HG03439 (cell line): ENCODE measurements around the gene OR4B1.
"Not testable (repeated sequence)": the region's sequence is repeated elsewhere in the genome, so short reads cannot be mapped to it uniquely, and the experiment has no call there.

ENCODE experiments used
- ATAC-seq: cut with Tn5 transposase; IDR thresholded peaks from one replicate; pipeline ENCODE4 v1.9.1; 2021; ENCODE audit warnings: mild to moderate bottlenecking, moderate library complexity; ENCODE audit not compliant: unreplicated experiment

The OR4B1 gene, protein sequence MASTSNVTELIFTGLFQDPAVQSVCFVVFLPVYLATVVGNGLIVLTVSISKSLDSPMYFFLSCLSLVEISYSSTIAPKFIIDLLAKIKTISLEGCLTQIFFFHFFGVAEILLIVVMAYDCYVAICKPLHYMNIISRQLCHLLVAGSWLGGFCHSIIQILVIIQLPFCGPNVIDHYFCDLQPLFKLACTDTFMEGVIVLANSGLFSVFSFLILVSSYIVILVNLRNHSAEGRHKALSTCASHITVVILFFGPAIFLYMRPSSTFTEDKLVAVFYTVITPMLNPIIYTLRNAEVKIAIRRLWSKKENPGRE

DNA sequence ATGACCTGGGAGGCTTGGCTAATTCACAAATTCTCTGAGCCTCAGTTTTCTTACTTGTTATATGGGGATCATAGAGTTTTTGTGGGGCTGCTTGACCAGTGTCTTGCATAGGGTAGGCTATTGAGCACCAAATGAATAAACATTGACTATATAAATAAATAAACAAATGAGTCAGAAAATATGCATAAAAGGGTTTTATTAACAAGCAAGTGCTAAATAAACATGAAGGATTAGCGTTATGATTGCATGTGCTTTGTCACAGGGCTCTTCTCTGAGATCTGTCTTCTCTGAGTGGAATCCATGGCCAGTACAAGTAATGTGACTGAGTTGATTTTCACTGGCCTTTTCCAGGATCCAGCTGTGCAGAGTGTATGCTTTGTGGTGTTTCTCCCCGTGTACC lies at the start of gene OR4B1:
TSS of gene OR4B1 (plus strand) at position 301 of the 400 bp plus-strand sequence. CDS start at position 301, 0 bp downstream.
- ATAC-seq, result no peak

DNA sequence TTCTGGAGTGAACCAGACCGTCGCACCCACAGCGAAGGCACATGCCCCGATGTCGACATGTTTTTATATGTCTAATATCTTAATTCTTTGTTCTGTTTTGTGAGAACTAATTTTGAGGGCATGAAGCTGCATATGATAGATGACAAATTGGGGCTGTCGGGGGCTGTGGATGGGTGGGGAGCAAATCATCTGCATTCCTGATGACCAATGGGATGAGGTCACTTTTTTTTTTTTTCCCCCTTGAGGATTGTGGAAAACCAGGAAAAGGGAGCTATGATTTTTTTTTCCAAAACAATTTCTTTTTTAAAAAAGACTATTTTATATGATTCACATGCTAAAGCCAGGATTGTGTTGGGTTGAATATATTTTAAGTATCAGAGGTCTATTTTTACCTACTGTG lies 49.2 kb upstream of the OR4B1 start:
- ATAC-seq, result no peak

DNA sequence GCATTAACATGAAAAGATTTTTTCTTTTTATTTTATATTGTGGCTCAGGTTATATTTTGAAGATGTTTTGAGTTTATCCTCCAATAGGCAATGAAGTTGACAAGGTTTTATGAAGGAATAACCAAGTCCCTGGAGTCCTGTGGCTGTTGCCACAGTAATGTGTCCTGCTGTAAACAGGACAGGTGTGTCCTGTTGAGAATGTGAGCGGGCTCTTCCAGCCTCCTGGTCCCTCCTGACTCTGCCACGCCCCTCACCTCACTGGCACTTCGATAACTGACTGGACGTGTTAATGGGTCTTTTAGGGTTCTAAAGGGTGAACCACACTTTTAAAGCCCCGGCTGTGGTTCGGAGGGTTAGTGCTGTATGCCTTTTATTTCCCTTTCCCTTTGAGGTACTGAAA lies 47.8 kb upstream of the OR4B1 start:
- ATAC-seq, result no peak

DNA sequence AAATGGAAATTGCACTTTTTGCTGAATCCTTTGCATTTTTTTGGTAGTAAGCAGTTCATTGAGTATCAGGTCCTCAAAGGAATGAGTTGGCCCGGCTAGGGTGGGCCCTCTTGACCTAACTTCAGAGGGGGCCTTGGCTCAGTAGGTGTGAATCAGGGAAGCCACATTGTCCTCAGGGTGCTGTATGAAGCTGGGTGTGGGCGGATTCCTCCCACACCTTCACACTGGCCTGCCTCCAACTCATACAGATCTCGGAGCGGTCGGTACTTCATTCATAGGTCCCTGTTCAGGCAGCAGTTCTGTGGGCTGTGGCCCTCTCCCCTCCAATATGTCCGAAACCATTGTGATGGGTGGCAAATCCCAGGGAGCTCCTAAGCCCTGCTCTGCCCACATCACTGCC lies 47.4 kb upstream of the OR4B1 start:
- no peak for ATAC-seq

DNA sequence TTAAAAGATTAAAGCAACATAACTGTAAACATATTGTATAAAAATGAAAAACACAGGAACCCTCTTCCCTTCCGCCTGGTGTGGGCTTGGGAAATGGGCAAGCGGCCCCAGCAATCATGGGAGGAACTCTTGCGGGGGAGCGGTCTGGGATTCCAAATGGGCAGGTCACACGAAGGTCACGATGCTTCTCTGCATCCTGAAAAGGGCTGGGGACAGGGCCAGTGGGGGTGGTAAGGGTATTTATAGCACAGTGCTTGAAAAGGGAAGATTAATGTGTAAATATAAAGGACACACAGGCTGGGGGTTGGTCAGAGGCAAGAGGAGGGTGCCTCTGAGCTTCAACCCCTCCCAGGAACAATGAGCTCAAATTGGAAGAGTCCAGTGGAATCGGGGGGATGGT lies 46.9 kb upstream of the OR4B1 start:
- ATAC-seq, result no peak

DNA sequence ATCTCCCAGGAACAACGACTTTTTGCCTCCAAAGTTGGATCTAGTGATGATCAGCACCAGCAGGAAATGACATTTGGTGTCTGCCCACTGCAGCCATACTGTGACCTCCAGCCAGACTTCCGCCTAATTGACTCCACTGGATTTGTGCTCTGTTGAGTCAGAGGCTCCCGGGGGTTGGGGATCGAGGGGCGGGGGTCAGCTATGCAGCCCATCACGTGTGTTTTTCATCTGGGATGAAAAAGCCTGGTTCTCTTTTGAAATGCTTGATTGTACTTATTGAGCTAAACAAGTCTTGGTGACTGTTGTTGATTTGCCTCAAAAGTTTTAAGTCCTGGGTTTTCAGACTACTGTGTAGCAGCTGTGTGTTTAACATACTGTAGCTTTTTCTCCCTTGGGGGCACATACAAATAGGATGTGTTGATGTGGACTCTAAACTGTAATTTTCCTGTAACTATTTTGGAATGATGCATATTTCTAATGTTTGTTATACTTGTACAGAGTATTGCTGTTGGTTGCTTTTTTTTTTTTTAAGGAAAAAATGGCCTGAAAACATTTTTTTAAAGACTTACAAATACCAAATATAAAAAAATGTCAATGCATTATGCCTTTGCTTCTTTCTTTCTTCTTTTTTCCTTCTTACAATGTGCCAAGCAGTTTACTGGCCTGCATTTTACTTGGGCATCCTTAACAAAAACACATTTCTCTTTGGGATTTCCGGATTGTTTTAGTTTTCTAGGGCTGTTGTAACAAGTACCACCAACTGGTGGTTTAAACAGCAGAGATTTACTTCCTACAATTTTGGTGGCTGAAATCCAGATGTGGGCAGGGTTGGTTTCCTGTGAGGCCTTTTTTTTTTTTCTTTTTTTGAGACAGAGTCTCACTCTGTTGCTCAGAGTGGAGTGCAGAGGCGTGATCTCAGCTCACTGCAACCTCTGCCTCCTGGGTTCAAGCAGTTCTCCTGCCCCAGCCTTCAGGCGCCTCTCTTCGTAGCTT lies 46.1 kb upstream of the OR4B1 start:
- no peak for ATAC-seq

DNA sequence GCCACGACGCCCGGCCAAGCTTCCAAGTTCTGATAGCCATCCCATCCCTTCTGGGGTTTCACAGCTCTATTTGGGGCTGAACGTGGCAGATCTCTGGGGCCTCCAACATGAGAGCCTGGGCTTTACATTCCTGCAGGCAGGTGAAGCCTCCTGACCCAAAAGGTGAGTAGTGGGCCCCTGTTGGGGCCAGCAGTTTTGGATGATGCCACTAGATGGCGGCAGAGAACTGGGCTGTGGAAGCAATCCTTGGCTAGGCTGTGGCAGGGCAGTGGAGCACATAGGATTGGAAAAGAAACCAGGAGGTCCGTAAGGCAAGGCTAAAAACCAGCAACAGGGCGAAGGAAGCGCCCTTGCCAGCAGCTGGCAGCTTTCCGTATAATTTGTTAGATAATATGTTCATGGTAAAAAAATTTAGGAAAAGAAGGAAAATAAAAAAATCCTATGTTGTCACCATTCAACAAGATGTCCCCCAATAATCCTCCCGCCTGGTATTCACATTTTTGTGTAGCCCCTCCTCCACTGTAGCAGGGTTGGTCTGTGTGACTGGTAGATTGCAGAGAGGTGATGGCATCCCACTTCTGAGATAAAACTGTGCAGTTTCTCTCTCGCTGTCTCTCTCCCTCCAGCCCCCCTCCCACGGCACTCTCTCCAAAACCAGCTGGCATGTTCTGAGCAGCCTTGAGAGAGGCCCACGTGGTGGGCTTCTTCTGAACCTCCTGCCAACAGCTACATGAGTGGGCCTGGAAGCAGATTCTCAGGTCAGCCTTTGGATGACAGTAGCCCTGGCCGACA lies 43.6 kb upstream of the OR4B1 start:
- no peak for ATAC-seq

DNA sequence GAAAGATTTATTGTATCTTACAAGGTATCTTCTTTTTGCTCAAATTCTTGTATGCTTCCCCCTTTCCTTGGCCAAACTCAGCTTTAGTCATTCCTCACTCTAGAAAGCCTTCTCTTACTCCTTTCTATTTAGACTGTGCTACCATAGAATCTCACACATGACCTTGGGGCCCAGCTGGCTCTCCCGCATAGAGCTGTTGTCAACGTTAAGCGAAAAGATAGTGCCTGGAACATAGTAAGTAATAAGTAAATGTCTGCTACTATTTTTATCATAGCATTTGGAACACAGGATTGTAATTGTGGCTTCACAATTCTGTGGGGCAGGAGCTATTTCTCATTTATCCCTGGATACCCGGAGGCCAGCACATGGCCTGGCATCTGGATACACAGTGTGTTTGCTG lies 38.9 kb upstream of the OR4B1 start:
- no peak for ATAC-seq

DNA sequence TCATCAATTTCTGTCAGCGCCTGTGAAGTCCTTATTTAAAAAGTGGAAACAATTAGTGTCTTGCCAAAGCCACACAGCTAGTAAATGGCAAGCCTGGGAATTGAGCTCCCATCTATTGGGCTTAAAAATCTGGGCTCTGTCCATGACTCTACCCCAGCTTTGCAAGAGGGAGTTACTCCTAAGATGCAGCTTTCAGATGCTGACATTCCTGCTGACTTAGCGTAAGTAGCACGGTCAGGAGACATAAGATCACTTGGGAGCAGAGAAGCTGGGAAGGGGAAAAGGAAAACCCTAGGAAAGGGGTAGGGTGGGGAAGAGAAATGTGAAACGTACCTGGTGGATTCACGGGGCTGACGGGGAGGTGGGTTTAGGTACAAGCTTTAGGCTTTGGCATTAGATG lies 36.0 kb upstream of the OR4B1 start:
- no peak for ATAC-seq

DNA sequence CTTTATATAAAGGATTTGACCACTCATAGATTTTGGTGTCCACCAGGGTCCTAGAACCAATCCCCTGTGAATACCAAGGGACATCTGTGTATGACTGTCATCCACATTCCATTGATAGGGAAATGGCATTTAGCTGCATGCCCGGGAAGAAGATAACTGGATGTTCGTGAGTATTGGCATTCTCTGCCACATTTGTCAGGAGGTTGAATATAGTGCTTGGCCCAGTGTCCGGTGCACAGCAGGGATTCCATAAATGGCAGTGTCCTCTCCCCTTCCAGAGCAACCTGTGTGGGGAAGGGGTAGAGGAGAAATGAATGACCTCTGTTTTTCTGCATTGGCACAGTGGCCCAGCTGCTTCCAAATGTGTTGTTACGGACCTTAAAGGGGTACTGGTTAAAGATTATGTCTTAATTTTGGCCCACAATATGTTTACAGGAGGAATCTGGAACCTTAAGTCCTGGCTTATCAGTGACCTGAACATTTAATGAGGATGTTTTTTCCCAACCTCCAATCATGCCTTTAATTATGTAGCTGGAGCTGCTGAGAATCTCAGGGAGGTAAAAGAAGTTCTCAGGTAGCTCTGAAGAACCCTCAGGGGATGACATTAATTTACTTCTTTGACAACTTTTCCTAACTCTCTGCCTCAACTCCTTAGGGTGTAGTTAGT lies 33.6 kb upstream of the OR4B1 start:
- ATAC-seq, result no peak

DNA sequence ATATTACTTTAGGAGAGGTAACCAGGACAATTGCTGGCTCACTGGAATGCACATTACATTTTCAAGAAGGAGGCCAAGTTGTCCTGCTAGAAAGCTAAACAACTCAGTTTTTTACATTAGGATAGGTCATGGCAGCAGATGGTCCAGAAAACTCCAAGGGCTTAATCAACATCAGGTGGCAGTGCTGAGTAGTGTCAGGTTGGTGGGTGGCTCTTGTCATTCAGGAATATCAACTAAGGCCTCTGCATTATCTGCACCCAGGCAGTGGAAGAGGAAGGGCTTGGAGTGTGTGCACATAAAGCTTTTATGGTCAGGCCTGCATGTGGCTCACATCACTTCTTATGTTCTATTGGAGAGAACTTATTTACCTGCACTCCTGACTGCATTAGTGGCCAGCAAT lies 32.2 kb upstream of the OR4B1 start:
- no peak for ATAC-seq

DNA sequence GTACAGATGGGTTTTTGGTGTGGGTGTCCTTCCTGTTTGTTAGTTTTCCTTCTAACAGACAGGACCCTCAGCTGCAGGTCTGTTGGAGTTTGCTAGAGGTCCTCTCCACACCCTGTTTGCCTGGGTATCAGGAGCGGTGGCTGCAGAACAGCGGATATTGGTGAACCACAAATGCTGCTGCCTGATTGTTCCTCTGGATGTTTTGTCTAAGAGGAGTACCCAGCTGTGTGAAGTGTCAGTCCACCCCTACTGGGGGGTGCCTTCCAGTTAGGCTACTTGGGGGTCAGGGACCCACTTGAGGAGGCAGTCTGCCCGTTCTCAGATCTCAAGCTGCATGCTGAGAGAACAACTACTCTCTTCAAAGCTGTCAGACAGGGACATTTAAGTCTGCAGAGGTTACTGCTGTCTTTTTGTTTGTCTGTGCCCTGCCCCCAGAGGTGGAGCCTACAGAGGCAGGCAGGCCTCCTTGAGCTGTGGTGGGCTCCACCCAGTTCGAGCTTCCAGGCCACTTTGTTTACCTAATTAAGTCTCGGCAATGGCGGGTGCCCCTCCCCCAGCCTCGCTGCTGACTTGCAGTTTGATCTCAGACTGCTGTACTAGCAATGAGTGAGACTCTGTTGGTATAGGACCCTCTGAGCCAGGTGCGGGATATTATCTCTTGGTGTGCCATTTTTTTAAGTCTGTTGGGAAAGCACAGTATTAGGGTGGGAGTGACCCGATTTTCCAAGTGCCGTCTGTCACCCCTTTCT lies 25.5 kb upstream of the OR4B1 start:
- not testable (repeated sequence) for ATAC-seq

DNA sequence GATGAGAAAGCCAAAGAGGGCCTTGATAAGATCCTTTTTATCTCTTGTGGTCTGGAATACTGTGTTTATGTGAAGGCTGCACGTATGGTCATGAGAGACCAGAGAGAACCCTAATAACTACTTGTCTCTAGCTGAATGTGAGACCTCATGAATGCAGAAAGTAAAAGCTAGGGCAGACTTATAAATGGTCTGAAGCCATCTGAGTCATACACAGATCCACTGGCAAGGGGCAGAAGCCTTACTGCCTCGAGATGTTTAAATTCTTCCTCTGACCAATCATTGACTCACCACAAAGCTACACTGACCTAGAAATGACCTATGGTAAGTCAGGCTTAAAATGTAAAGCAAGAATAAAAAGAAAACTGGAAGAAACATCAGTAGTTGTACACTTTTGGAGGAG lies 22.7 kb upstream of the OR4B1 start:
- no peak for ATAC-seq

DNA sequence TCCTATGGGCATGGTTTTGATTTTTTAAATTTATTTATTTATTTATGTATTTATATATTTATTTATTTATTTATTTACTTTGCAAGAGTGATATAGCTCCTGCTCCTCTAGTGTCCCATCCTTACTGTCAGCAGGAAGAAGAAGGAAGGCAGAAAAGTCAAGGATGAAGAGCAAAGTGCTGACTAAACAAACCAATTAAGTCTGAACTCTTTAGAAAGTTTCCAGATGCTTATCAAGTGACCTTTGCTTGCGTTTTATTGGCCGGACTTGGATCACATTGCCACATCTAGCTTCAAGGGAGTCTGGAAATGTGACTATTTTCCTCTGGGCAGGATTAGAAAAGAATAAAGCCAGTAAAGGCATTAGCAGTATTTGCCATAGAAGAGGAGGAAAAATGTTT lies 8.7 kb upstream of the OR4B1 start:
- no peak for ATAC-seq

DNA sequence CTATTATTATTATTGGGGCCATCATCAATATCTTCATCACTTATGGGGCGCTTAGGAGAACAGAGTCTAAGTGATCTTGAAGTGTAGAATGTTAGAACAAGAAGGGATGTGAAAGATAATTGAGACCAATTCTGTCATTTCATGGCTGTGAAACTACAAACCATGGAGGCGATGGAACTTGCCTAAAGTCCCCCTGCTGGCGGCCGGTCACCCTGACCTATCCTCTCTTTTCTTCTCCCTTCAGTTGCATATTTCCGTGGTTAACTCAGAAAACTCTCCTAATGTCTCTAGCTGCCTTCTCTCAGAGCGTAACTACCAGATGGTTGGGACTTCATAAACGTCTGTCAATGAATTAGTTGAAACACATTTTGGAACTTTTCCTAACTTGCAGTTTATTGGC lies 6.6 kb upstream of the OR4B1 start:
- ATAC-seq, result no peak

DNA sequence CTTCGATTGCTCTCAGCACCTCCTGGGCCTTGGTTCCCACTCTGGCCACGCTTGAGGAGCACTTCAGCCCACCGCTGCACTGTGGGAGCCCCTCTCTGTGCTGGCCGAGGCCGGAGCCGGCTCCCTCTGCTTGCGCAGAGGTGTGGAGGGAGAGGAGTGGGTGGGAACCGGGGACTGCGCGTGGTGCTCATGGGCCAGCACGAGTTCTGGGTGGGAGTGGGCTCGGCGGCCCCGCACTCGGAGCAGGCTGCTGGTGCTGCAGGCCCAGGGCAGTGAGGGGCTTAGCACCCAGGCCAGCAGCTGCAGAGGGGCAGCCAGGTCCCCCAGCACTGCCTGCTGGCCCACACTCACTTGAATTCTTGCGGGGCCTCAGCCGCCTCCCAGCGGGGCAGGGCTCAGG lies 12.2 kb downstream of the OR4B1 start:
- ATAC-seq, result no peak

DNA sequence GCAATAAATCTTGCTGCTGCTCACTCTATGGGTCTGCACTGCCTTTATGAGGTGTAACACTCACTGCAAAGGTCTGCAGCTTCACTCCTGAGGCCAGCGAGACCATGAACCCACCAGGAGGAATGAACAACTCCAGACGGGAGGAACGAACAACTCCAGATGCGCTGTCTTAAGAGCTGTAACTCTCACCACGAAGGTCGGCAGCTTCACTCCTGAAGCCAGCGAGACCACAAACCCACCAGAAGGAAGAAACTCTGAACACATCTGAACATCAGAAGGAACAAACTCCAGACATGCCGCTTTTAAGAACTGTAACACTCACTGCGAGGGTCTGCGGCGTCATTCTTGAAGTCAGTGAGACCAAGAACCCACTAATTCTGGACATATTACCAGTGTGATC lies 13.4 kb downstream of the OR4B1 start:
- ATAC-seq, result not testable (repeated sequence)

DNA sequence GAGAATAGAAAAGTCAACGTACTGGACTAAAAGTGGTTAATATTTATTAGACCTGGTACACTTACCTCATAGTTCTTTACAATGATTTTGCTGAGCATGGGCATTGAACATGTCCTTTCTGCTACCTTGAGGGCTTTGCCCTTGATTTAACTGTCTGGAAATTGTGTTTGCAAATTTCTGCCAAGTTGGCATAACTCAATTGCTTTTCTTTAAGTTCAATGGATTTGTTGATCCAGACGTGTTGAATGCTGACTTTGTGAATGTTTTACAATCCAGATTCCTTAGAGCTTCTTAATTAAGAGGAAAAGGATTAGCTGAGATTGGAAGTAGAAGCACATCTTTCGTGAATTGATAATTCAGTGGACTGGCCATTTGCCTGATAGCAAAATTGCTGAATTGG lies 21.1 kb downstream of the OR4B1 start:
- ATAC-seq, result no peak

DNA sequence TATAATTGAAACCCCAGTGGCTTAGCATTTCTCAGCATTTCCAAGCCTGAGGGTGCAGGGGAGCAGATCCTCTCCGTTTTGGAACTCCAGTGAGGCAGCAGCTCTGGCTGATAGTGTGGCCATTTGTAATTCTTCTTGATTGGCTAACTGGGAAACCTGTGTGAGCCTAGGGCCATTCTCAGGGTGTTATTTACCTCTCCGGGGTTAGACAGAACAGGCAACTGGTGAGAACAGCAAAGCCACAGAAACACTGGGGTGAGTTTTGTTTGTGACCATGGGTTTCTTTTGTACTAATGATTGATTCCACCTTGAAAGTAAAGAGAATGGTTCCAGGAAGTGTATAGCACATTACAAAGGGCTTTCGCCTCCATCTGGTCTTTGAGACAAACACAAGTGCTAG lies 25.9 kb downstream of the OR4B1 start:
- ATAC-seq, result no peak

DNA sequence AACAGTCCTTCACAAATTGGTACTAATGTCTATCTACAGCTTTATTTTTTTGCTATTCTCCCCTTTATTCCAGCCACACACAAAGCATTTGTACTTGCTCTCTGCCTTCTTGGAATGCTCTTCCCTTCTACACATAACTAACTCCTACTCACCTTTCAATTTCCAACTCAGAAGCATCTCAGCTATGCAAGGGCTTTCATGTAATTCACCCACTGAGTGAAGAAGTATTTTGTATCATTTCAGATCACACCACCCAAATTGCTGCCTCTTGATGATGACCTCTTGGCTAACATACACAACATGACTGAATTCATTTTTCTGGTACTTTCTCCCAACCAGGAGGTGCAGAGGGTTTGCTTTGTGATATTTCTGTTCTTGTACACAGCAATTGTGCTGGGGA lies 28.2 kb downstream of the OR4B1 start, which contains the start of gene OR4X2:
TSS of gene OR4X2 (plus strand) at position 301 of the 400 bp plus-strand sequence. CDS start at position 301, 0 bp downstream.
- ATAC-seq, result no peak
